Heart left ventricle (tissue), 16 donors: ENCODE measurements around the gene SCO1. TPM values are rescaled to one million over a fixed set of nuclear protein-coding genes. Genes with fewer than 3 reads are reported as not detected.
A peak's percentile ranks its signal among the peaks of the same experiment; 100 is the strongest.

ENCODE experiments used
- ATAC-seq, 4 donors: fragments of 200-7000 bp; cut with Tn5 transposase; one replicate each; pipeline ENCODE4 v1.9.1; 2020 to 2022; ENCODE audit warnings: moderate library complexity in 4 of 4, mild to moderate bottlenecking in 3 of 4, moderate number of reproducible peaks in 1 of 4
- DNase-seq, 5 donors: peaks; one replicate each; pipeline ENCODE4 v3.0.0-alpha.2; 2020
- H3K27ac ChIP-seq, 12 donors: fragments of 200-600 bp; sonication (generic) in 4 of 12; one replicate each; pipeline versions ENCODE4 v1.5.0 to v1.8.0; 2016 to 2022; ENCODE audit warnings: mild to moderate bottlenecking in 2 of 12
- H3K27me3 ChIP-seq, 9 donors: fragments of 200-600 bp; sonication (generic) in 2 of 9; one replicate each; pipeline versions ENCODE4 v1.5.1 to v1.8.0; 2016 to 2022; ENCODE audit warnings: mild to moderate bottlenecking in 3 of 9
- H3K36me3 ChIP-seq, 9 donors: fragments of 200-600 bp; sonication (generic) in 2 of 9; one replicate each; pipeline versions ENCODE4 v1.5.0 to v1.8.0; 2018 to 2022; ENCODE audit warnings: mild to moderate bottlenecking in 2 of 9
- H3K4me1 ChIP-seq, 12 donors: fragments of 200-600 bp; sonication (generic) in 4 of 12; one replicate each; pipeline versions ENCODE4 v1.5.0 to v1.8.0; 2016 to 2022; ENCODE audit warnings: mild to moderate bottlenecking in 3 of 12
- H3K4me3 ChIP-seq, 12 donors: fragments of 200-600 bp; sonication (generic) in 4 of 12; one replicate each; pipeline versions ENCODE4 v1.5.0 to v1.8.0; 2017 to 2022; ENCODE audit warnings: mild to moderate bottlenecking in 9 of 12, moderate library complexity in 4 of 12
- H3K9me3 ChIP-seq, 12 donors: fragments of 200-600 bp; sonication (generic) in 4 of 12; one replicate each; pipeline versions ENCODE4 v1.5.0 to v1.8.0; 2016 to 2022; ENCODE audit warnings: mild to moderate bottlenecking in 1 of 12
- CTCF ChIP-seq, 12 donors: fragments of 200-600 bp; sonication (generic) in 4 of 12; IDR thresholded peaks; one replicate each; pipeline versions ENCODE4 v1.5.0 to v1.8.0; 2018 to 2022; ENCODE audit warnings: antibody characterized with exemption in 12 of 12, mild to moderate bottlenecking in 5 of 12
- POLR2A ChIP-seq, 2 donors: fragments of 450-650 bp; IDR thresholded peaks; one replicate each; pipeline ENCODE4 v1.6.1; 2017; ENCODE audit warnings: antibody characterized with exemption in 2 of 2, mild to moderate bottlenecking in 2 of 2, moderate library complexity in 2 of 2
- WGBS, 4 donors: extraction: QIAGEN DNeasy Blood & Tissue Kit in 2 of 4; methylation state at CpG; one replicate each; pipeline versions ENCODE4 v1.1.5 to v1.1.7; 2013 to 2018; 5-methylcytosine and 5-hydroxymethylcytosine counted together
- intact Hi-C, 10 donors: fragments of 100-400 bp; cut with DNase I; formaldehyde crosslinking; loops; one replicate each; pipeline versions ENCODE4 v1.11.1 to v1.14.2; 2022
- polyA plus RNA-seq, 2 donors: library from polyadenylated mRNA; stranded (reverse); fragments of 200-250 nt; gene quantifications; one replicate each; pipeline ENCODE4 v1.2.3, GENCODE V29; 2013
- total RNA-seq, 9 donors: library from RNA; depleted of rRNA in 2 of 9; stranded (reverse); fragments of >200 nt in 2 of 9; fragmentation: NEBNext Ultra II Directional in 3 of 9; extraction: Animal tissue kit (Norgen Biotek cat#: 25700) in 3 of 9; gene quantifications; one replicate each; pipeline versions ENCODE4 v1.1.0 to v1.2.4, GENCODE V29; 2016 to 2023
- donor health status: ischemic (EF 13 %, LVEDD 7.1; RV severe dilation, severe dysfunction).
- donor health status: healthy with polysubstance abuse.
- donor health status: DM: no; HTN: yes; CAD: no.
- donor health status: DM: no; HTN: no; CAD: no.
- donor health status: ischemic (EF 25% LVEDD 6.9; RV normal size, moderate dysfunction).
- donor health status: ischemic (EF 25% LVEDD 5.7; RV mildly dilated, moderate dysfunction).
- donor health status: healthy.
- donor health status: DM: yes; HTN: yes; CAD: no.
- donor health status: ischemic (EF 35%, LVEDD 5.7; RV mildly dilated, moderate dysfunction).
- donor health status: nonischemic (EF 11% LVEDD 7.7; RV severe dilation, severe dysfunction).
- donor health status: DM: yes; HTN: yes; CAD: no.
- donor health status: PGD.
- donor health status: ischemic (EF 29% LVEDD 5.4; RV normal size, mild dysfunction).
- donor health status: nonischemic (EF 23%, LVEDD 6.1; RV moderate dilation, normal function).

Gene SCO1
- total and polyA plus RNA-seq, 11 donors: 9.2 to 53.4 (median 31.4) TPM

- Histone ChIP-seq H3K27ac (peak overlapping the region in 2 of 12 donors; percentile 40 to 52), H3K9me3 (no peaks in the 10 kb centered on the region), H3K36me3 (no peaks in the 10 kb centered on the region), H3K4me3 (no peak overlapping the region), H3K4me1 (peaks cover 0 to 6% (median 0%) of the 10 kb centered on the region in 12 donors), H3K27me3 (no peaks in the 10 kb centered on the region)
- WGBS, 4 donors: 73 to 82% (median 80%) methylated on average over 8 of the region's 8 CpGs
- peak in 2 of 4 donors; percentile 44 to 72 for ATAC-seq
- DNase-seq: no peak
- TF ChIP-seq CTCF (IDR thresholded peaks at IDR 0.05) (no peak), POLR2A (IDR thresholded peaks at IDR 0.05) (no peak)
- intact Hi-C loops: no loop called here
Measured at GRCh38 chr17:10743316-10744009, 46.1 kb upstream of the SCO1 start.

- no peak overlapping the region for H3K4me3 ChIP-seq
- TF ChIP-seq CTCF (IDR thresholded peaks at IDR 0.05): no peak
- TF ChIP-seq POLR2A (IDR thresholded peaks at IDR 0.05): no peak
- 91 to 93% (median 93%) methylated on average over 6 of the region's 6 CpGs for WGBS, 4 donors
- no peak for DNase-seq
- no peak overlapping the region for H3K27ac ChIP-seq
- H3K9me3 ChIP-seq: no peaks in the 10 kb centered on the region
- no peak for ATAC-seq
- intact Hi-C loops: no loop called here
- no peaks in the 10 kb centered on the region for H3K27me3 ChIP-seq
- no peaks in the 10 kb centered on the region for H3K36me3 ChIP-seq
- H3K4me1 ChIP-seq: peaks cover 0 to 6% (median 0%) of the 10 kb centered on the region in 12 donors
Measured at GRCh38 chr17:10742431-10742830, 45.1 kb upstream of the SCO1 start.

- no peaks in the 10 kb centered on the region for H3K27me3 ChIP-seq
- H3K4me1 ChIP-seq: peaks cover 0 to 6% (median 0%) of the 10 kb centered on the region in 12 donors
- H3K27ac ChIP-seq: no peak overlapping the region
- no peaks in the 10 kb centered on the region for H3K9me3 ChIP-seq
- intact Hi-C loops: no loop called here
- no peak overlapping the region for H3K4me3 ChIP-seq
- no peak for ATAC-seq
- 86 to 92% (median 88%) methylated on average over 10 of the region's 10 CpGs for WGBS, 4 donors
- no peaks in the 10 kb centered on the region for H3K36me3 ChIP-seq
- no peak for TF ChIP-seq POLR2A (IDR thresholded peaks at IDR 0.05)
- TF ChIP-seq CTCF (IDR thresholded peaks at IDR 0.05): no peak
- DNase-seq: no peak
Measured at GRCh38 chr17:10741416-10742135, 44.2 kb upstream of the SCO1 start.

GRCh38 chr17:10739386-10739785 is 42.1 kb upstream of the SCO1 start:
- intact Hi-C loops: loop anchor here in 4 of 10 donors (5.0 to 10.0 kb wide), 3 partner anchors 403 to 408 kb away; no protein-coding TSS in a partner anchor
- H3K36me3 ChIP-seq: no peaks in the 10 kb centered on the region
- H3K27me3 ChIP-seq: no peaks in the 10 kb centered on the region
- H3K9me3 ChIP-seq: no peaks in the 10 kb centered on the region
- DNase-seq (peak in 1 of 5 donors; percentile 5), ATAC-seq (no peak)
- no peak overlapping the region for H3K4me3 ChIP-seq
- TF ChIP-seq CTCF (IDR thresholded peaks at IDR 0.05) (no peak), POLR2A (IDR thresholded peaks at IDR 0.05) (no peak)
- no peak overlapping the region for H3K27ac ChIP-seq
- WGBS, 4 donors: 82 to 89% (median 83%) methylated on average over 5 of the region's 5 CpGs
- peaks cover 0 to 4% (median 0%) of the 10 kb centered on the region in 12 donors for H3K4me1 ChIP-seq
